HCT116 (cell line): ENCODE results near the gene CALN1. TPM values are rescaled to one million over a fixed set of nuclear protein-coding genes. Genes with fewer than 3 reads are reported as not detected.

Experiments
- ATAC-seq: fragments of 200-7000 bp; cut with Tn5 transposase; 2 replicates; pipeline ENCODE4 v1.9.1; 2020; ENCODE audit warnings: mild to moderate bottlenecking, moderate library complexity
- BruUV-seq: library from RNA; stranded (reverse); fragments of 400-500 nt; replicated peaks from 2 replicates; lab custom pipeline; 2021; lab: Mats Ljungman, UMichigan
- CTCF ChIA-PET: fragments of 300-600 bp; sonication (Branson Sonifier 250); formaldehyde crosslinking; loops from one replicate; lab custom pipeline; 2021; ENCODE audit warnings: antibody characterized with exemption; lab: Charles Lee
- POLR2A ChIA-PET: fragments of 300-600, 350-600 bp; sonication (Branson Sonifier 250); formaldehyde crosslinking; loops from one replicate; lab custom pipeline; 2021; ENCODE audit warnings: antibody characterized with exemption; lab: Charles Lee
- RAD21 ChIA-PET, 2 experiments: fragments of 300-600 bp; sonication (Branson Sonifier 250); formaldehyde crosslinking; loops; one replicate each; lab custom pipeline; 2023; ENCODE audit warnings: low total read pairs in 2 of 2; ENCODE audit not compliant: uncharacterized antibody in 2 of 2, unreplicated experiment in 2 of 2, low non-redundant PET in 1 of 2; lab: Charles Lee
- DNase-seq: peaks from one replicate; pipeline ENCODE4 v3.0.0-alpha.2; 2010; ENCODE audit warnings: low read depth, low spot score
- H2AFZ ChIP-seq: fragments of 200-600 bp; shearing (Covaris generic), sonication (generic); 2 replicates; pipeline ENCODE4 v1.6.1; 2017; ENCODE audit warnings: low read depth, mixed run types, mixed read lengths, antibody characterized with exemption, low read length; ENCODE audit not compliant: poor library complexity, severe bottlenecking
- H3K27ac ChIP-seq: 2 replicates; pipeline ENCODE4 v1.5.1; 2012; ENCODE audit warnings: low read depth, low read length
- H3K27me3 ChIP-seq: fragments of 200-600 bp; sonication (generic); 2 replicates; pipeline ENCODE4 v1.6.1; 2016; ENCODE audit warnings: mixed run types, low read length, mixed read lengths; ENCODE audit not compliant: insufficient read depth
- H3K36me3 ChIP-seq, 2 experiments: fragments of 200-500 bp in 1 of 2; fragments of 200-600 bp in 1 of 2; sonication (Bioruptor generic) in 1 of 2; sonication (generic) in 1 of 2; 2 replicates each; pipeline versions ENCODE4 v1.5.1 to v1.6.1; 2014 to 2016; ENCODE audit warnings: low read length in 2 of 2, inconsistent platforms in 1 of 2, mixed read lengths in 1 of 2, mixed run types in 1 of 2; ENCODE audit not compliant: insufficient read depth in 2 of 2, control insufficient read depth in 1 of 2
- H3K4me1 ChIP-seq, 2 experiments: fragments of 200-600 bp in 1 of 2; sonication (generic) in 1 of 2; 2 replicates each; pipeline versions ENCODE4 v1.5.1 to v1.6.1; 2012 to 2017; ENCODE audit warnings: low read length in 2 of 2, inconsistent platforms in 1 of 2, mild to moderate bottlenecking in 1 of 2, mixed read lengths in 1 of 2, mixed run types in 1 of 2, moderate library complexity in 1 of 2; ENCODE audit not compliant: insufficient read depth in 2 of 2, control insufficient read depth in 1 of 2
- H3K4me2 ChIP-seq: fragments of 200-600 bp; sonication (generic); 2 replicates; pipeline ENCODE4 v1.6.1; 2017; ENCODE audit warnings: mixed run types, low read length, mixed read lengths
- H3K4me3 ChIP-seq, 2 experiments: fragments of 200-600 bp in 1 of 2; sonication (generic) in 1 of 2; replicated peaks in 1 of 2; 2 replicates each; pipeline ENCODE4 v1.5.1; 2011 to 2016; ENCODE audit warnings: low read length in 2 of 2, control low read depth in 1 of 2, low read depth in 1 of 2, mild to moderate bottlenecking in 1 of 2, mixed read lengths in 1 of 2, mixed run types in 1 of 2
- H3K79me2 ChIP-seq: fragments of 200-600 bp; sonication (generic); 2 replicates; pipeline ENCODE4 v1.6.1; 2017; ENCODE audit warnings: mild to moderate bottlenecking, mixed run types, low read length, moderate library complexity, mixed read lengths; ENCODE audit not compliant: insufficient read depth
- H3K9ac ChIP-seq: fragments of 200-600 bp; sonication (generic); 2 replicates; pipeline ENCODE4 v1.6.1; 2016; ENCODE audit warnings: low read length, mixed read lengths
- H3K9me2 ChIP-seq: fragments of 200-600 bp; sonication (generic), shearing (Covaris generic); 2 replicates; pipeline ENCODE4 v1.6.1; 2017; ENCODE audit warnings: mixed run types, mild to moderate bottlenecking, moderate library complexity; ENCODE audit not compliant: insufficient read depth
- H3K9me3 ChIP-seq, 2 experiments: fragments of 200-500 bp in 1 of 2; fragments of 200-600 bp in 1 of 2; sonication (Bioruptor generic) in 1 of 2; sonication (generic) in 1 of 2; 2 replicates each; pipeline ENCODE4 v1.6.1; 2014 to 2017; ENCODE audit warnings: low read length in 2 of 2, mixed read lengths in 2 of 2, inconsistent platforms in 1 of 2, low read depth in 1 of 2, mild to moderate bottlenecking in 1 of 2, mixed run types in 1 of 2, moderate library complexity in 1 of 2; ENCODE audit not compliant: control insufficient read depth in 1 of 2, insufficient read depth in 1 of 2
- H4K20me1 ChIP-seq: fragments of 200-600 bp; sonication (generic), shearing (Covaris generic); 2 replicates; pipeline ENCODE4 v1.6.1; 2017; ENCODE audit warnings: mixed run types, mild to moderate bottlenecking, moderate library complexity; ENCODE audit not compliant: insufficient read depth
- CBX3 ChIP-seq: IDR thresholded peaks from 2 replicates; pipeline ENCODE4 v1.6.1; 2012; ENCODE audit warnings: low read depth
- ELF1 ChIP-seq: IDR thresholded peaks from 2 replicates; pipeline ENCODE4 v1.6.1; 2012; ENCODE audit warnings: low read depth, borderline replicate concordance
- EZH2 ChIP-seq: fragments of 200-600 bp; sonication (generic); IDR thresholded peaks from 2 replicates; pipeline ENCODE4 v1.6.1; 2017; ENCODE audit warnings: antibody characterized with exemption, mixed run types
- JUND ChIP-seq: IDR thresholded peaks from 2 replicates; pipeline ENCODE4 v1.6.1; 2012
- RAD21 ChIP-seq: IDR thresholded peaks from 2 replicates; pipeline ENCODE4 v1.6.1; 2012; ENCODE audit warnings: low read depth, mild to moderate bottlenecking
- SIN3A ChIP-seq: IDR thresholded peaks from 2 replicates; pipeline ENCODE4 v1.6.1; 2012; ENCODE audit warnings: low read depth
- SP1 ChIP-seq: IDR thresholded peaks from 2 replicates; pipeline ENCODE4 v1.6.1; 2012; ENCODE audit warnings: low read depth
- SRF ChIP-seq: IDR thresholded peaks from 2 replicates; pipeline ENCODE4 v1.6.1; 2012; ENCODE audit warnings: low read depth
- TCF7L2 ChIP-seq: IDR thresholded peaks from 2 replicates; pipeline ENCODE4 v1.7.0; 2011; ENCODE audit warnings: borderline replicate concordance, inconsistent platforms; ENCODE audit not compliant: insufficient read depth, insufficient read length; ENCODE audit errors: extremely low read depth
- intact Hi-C: fragments of 100-400 bp; cut with micrococcal nuclease; formaldehyde crosslinking; loops from 2 replicates; pipeline ENCODE4 v1.10.0; 2022
- total RNA-seq: library from RNA; stranded (reverse); gene quantifications from one replicate; pipeline ENCODE4 v1.2.1, GENCODE V29; 2021; ENCODE audit not compliant: unreplicated experiment
- TF ChIP-seq, protein P1 (sequence below): IDR thresholded peaks from 2 replicates; pipeline ENCODE4 v1.6.1; 2012; ENCODE audit warnings: low read depth
- TF ChIP-seq, protein P2 (sequence below): IDR thresholded peaks from 2 replicates; pipeline ENCODE4 v1.6.1; 2012

The CALN1 gene
- total RNA-seq, 1 experiment from 2014 or later: 0.17 TPM

DNA sequence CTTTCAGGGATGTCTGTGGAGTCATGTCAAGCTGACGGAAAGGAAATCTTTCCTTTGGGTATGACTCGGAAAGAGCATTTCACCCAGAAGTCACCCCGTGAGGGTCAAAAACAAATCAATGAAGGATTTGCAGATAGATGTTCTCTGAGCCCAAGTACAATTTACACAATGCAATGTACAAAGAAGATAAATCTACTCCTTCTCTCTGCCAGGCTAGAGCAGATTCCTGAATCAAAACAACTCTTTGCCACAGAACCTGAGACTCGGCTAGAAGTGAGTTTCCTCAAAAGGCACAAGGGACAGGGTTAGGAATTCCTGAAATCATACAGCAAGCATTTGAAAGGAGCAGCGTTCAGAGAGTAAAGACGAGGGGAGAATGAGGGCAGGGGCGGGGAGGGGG, 34.0 kb upstream of the CALN1 start:
- DNase-seq (no peak), ATAC-seq (no peak)
- Histone ChIP-seq H2AFZ (no peak overlapping the region), H3K4me3 (no peak overlapping the region), H3K4me1 (no peaks in the 10 kb centered on the region), H3K27me3 (peaks cover 37% of the 10 kb centered on the region; the same call in 1 of the 2 replicates), H3K4me2 (no peak overlapping the region), H3K36me3 (no peaks in the 10 kb centered on the region), H3K79me2 (no peaks in the 10 kb centered on the region), H3K9me2 (no peaks in the 10 kb centered on the region), H3K27ac (no peak overlapping the region), H3K9ac (no peak overlapping the region), H3K9me3 (no peaks in the 10 kb centered on the region), H4K20me1 (no peaks in the 10 kb centered on the region)
- intact Hi-C loops: no loop called here
- BruUV-seq: no TSS peak
- ChIA-PET CTCF (no interaction called here), POLR2A (no interaction called here), RAD21 (no interaction called here)
- TF ChIP-seq EZH2: no peak
- TF ChIP-seq, protein P1, sequence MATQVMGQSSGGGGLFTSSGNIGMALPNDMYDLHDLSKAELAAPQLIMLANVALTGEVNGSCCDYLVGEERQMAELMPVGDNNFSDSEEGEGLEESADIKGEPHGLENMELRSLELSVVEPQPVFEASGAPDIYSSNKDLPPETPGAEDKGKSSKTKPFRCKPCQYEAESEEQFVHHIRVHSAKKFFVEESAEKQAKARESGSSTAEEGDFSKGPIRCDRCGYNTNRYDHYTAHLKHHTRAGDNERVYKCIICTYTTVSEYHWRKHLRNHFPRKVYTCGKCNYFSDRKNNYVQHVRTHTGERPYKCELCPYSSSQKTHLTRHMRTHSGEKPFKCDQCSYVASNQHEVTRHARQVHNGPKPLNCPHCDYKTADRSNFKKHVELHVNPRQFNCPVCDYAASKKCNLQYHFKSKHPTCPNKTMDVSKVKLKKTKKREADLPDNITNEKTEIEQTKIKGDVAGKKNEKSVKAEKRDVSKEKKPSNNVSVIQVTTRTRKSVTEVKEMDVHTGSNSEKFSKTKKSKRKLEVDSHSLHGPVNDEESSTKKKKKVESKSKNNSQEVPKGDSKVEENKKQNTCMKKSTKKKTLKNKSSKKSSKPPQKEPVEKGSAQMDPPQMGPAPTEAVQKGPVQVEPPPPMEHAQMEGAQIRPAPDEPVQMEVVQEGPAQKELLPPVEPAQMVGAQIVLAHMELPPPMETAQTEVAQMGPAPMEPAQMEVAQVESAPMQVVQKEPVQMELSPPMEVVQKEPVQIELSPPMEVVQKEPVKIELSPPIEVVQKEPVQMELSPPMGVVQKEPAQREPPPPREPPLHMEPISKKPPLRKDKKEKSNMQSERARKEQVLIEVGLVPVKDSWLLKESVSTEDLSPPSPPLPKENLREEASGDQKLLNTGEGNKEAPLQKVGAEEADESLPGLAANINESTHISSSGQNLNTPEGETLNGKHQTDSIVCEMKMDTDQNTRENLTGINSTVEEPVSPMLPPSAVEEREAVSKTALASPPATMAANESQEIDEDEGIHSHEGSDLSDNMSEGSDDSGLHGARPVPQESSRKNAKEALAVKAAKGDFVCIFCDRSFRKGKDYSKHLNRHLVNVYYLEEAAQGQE: no peak

DNA sequence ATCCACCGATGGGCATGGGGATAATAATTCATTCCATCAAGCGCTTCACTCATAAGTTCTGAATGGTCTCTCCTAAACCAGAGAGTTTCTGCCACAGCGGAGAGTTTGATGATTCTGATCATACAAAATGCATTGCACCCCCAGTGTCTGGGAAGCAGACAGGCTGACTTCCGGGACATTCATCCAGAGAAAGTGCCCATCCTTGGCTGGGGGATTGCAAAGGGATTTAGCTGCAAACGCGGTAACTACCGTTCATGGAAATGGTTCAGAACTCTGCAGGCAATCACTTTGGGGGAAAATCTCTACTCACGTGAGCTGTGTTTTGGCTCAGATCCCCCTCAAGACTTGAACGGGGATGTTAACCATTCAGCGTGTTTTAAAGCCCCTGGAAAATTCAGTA, 33.4 kb upstream of the CALN1 start:
- no peak for ATAC-seq
- no peak for DNase-seq
- no peak overlapping the region for H3K27ac ChIP-seq
- POLR2A ChIA-PET: no interaction called here
- H3K36me3 ChIP-seq: no peaks in the 10 kb centered on the region
- H3K9me2 ChIP-seq: no peaks in the 10 kb centered on the region
- H3K9ac ChIP-seq: no peak overlapping the region
- no TSS peak for BruUV-seq
- H3K4me3 ChIP-seq: no peak overlapping the region
- RAD21 ChIA-PET: no interaction called here
- H3K4me2 ChIP-seq: no peak overlapping the region
- H2AFZ ChIP-seq: no peak overlapping the region
- intact Hi-C loops: no loop called here
- CTCF ChIA-PET: no interaction called here
- no peaks in the 10 kb centered on the region for H3K79me2 ChIP-seq
- peaks cover 37% of the 10 kb centered on the region; the same call in 1 of the 2 replicates for H3K27me3 ChIP-seq
- H4K20me1 ChIP-seq: no peaks in the 10 kb centered on the region
- H3K9me3 ChIP-seq: no peaks in the 10 kb centered on the region
- no peaks in the 10 kb centered on the region for H3K4me1 ChIP-seq
- no peak for TF ChIP-seq RAD21
- TF ChIP-seq ELF1: no peak
- no peak for TF ChIP-seq SRF
- TF ChIP-seq, protein P2, sequence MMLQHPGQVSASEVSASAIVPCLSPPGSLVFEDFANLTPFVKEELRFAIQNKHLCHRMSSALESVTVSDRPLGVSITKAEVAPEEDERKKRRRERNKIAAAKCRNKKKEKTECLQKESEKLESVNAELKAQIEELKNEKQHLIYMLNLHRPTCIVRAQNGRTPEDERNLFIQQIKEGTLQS: no peak
- TF ChIP-seq TCF7L2: no peak
- no peak for TF ChIP-seq SP1
- TF ChIP-seq CBX3: no peak
- no peak for TF ChIP-seq SIN3A
- TF ChIP-seq, protein P1: no peak
- no peak for TF ChIP-seq JUND
